HEK293 (cell line): ENCODE data around the gene KRT4.

Experiments
- TSHZ1 ChIP-seq: fragments of 450-650 bp; formaldehyde crosslinking; IDR thresholded peaks from 2 replicates; pipeline ENCODE4 v1.5.1; 2016; ENCODE audit warnings: missing biosample characterization, missing genetic modification characterization, borderline replicate concordance
- ZBTB26 ChIP-seq: fragments of 450-650 bp; formaldehyde crosslinking; optimal IDR thresholded peaks from 2 replicates; pipeline ENCODE3; 2016; ENCODE audit warnings: missing biosample characterization, mild to moderate bottlenecking, missing genetic modification characterization
- ZNF76 ChIP-seq: fragments of 450-650 bp; formaldehyde crosslinking; IDR thresholded peaks from 2 replicates; pipeline ENCODE4; 2016; ENCODE audit warnings: low read depth, missing biosample characterization, missing genetic modification characterization, borderline replicate concordance
- ZSCAN30 ChIP-seq: fragments of 450-650 bp; IDR thresholded peaks from 2 replicates; pipeline ENCODE4 v1.5.1; 2018; ENCODE audit warnings: missing biosample characterization, mild to moderate bottlenecking, missing genetic modification characterization, moderate library complexity

GRCh38 chr12:52825961-52826360 is 12.0 kb upstream of the KRT4 start:
- no peak for TF ChIP-seq ZNF76 (tag by site-specific recombination)
- no peak for TF ChIP-seq ZBTB26 (tag by site-specific recombination)
- TF ChIP-seq TSHZ1 (tag by site-specific recombination) = no peak
- TF ChIP-seq ZSCAN30 (tag by site-specific recombination) = no peak
